HG02610 (cell line): ENCODE data around the gene ASMTL.
"Not testable (repeated sequence)": the region's sequence is repeated elsewhere in the genome, so short reads cannot be mapped to it uniquely, and the experiment has no call there.

Experiments used
- ATAC-seq: cut with Tn5 transposase; IDR thresholded peaks from one replicate; pipeline ENCODE4 v1.9.1; 2021; ENCODE audit warnings: mild to moderate bottlenecking, moderate library complexity; ENCODE audit not compliant: unreplicated experiment

The ASMTL gene, protein sequence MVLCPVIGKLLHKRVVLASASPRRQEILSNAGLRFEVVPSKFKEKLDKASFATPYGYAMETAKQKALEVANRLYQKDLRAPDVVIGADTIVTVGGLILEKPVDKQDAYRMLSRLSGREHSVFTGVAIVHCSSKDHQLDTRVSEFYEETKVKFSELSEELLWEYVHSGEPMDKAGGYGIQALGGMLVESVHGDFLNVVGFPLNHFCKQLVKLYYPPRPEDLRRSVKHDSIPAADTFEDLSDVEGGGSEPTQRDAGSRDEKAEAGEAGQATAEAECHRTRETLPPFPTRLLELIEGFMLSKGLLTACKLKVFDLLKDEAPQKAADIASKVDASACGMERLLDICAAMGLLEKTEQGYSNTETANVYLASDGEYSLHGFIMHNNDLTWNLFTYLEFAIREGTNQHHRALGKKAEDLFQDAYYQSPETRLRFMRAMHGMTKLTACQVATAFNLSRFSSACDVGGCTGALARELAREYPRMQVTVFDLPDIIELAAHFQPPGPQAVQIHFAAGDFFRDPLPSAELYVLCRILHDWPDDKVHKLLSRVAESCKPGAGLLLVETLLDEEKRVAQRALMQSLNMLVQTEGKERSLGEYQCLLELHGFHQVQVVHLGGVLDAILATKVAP

DNA sequence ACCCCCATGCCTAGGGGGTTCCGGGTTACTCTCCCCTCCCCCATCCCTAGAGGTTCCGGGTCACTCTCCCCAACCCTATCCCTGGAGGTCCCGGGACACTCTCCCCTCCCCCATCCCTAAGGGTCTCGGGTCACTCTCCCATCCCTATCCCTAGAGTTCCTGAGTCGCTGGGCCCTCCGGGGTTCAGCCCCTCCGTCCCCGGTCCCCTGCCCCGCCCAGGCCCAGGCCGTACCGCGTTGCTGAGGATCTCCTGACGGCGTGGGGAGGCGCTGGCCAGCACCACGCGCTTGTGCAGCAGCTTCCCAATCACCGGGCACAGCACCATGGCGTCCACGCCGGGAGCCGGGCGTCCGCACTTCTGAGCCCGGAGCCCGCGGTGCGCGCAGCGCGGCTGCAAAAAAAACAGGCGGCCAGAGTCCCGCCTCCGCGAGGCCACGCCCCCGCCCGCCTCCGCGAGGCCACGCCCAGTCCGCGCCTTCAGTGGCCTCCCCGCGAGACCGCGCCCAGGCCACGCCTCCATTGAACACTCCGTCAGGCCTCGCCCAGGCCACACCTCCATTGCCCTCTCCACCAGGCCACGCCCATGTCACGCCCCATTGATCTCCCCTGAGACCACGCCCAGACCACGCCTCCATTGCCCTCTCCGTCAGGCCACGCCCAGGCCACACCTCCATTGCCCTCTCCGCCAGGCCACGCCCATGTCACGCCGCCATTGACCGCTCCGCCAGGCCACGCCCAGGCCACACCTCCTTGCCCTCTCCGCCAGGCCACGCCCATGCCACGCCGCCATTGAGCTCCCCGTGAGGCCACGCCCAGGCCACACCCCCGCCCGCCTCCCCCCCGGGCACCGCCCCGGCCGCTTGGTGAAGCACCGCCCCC, at the start of gene ASMTL:
Gene ASMTL (minus strand): TSS at position 394 of the 879 bp plus-strand sequence. CDS start 69 bp downstream, at position 325.
- peak; percentile 71 for ATAC-seq

- ATAC-seq, result peak; percentile 37
These were observed 49.5 kb upstream of the ASMTL start for GRCh38 chrX:1502241-1502640.

- ATAC-seq, result peak; percentile 63
These were observed 48.3 kb upstream of the ASMTL start for GRCh38 chrX:1500701-1501624.

GRCh38 chrX:1496076-1496475, 43.4 kb upstream of the ASMTL start:
- ATAC-seq, result no peak

GRCh38 chrX:1493877-1494510, 41.3 kb upstream of the ASMTL start:
- peak; percentile 70 for ATAC-seq

DNA sequence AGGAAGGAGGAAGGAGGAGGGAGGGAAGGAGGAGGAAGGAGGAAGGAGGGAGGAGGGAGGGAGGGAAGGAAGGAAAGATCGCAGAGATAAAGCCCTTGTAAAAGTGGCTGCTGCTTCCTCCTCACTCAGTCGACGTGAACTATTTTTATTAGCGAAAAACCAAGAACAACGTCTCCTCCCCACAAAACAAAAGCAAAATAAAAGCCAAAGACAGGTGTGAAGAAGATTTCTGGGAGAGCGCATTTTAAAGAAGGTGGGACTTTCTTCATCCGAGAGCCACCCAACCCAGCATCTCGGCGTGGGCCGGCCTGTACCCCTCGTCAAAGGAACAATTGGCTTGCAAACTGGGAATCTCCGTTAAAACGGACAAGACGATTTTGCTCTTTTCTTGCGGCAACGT, 40.7 kb upstream of the ASMTL start:
- no peak for ATAC-seq

DNA sequence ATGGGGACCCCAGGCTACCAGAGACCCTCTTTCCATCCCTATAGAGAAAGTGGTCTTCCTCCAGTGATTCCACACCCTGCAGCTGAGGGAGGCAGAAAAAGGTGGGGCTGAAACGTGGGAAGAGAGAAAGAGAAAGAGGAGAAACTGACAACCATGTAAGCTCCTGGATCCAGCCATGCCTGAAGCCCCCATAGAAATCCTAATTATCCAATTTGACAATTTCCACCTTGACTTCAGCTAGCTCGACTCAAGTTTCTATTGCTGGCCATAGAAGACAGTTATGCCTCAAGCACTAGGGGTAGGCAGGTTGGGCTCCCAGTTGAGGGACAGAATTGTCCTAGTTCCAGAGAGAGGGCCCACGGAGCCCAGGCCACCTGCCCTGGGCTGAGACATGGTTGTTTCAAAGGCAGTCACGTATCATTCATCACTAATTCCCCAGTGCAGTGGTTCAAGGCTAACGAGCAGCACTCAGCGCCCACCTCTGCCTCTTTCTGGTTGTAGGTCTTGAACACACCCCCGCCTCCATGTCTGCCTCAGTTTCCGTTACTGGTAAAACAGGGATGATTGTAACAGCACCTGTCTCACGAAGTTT, 39.8 kb upstream of the ASMTL start:
- no peak for ATAC-seq

- ATAC-seq, result peak; percentile 79
These were observed 39.2 kb upstream of the ASMTL start for GRCh38 chrX:1491851-1492349.

DNA sequence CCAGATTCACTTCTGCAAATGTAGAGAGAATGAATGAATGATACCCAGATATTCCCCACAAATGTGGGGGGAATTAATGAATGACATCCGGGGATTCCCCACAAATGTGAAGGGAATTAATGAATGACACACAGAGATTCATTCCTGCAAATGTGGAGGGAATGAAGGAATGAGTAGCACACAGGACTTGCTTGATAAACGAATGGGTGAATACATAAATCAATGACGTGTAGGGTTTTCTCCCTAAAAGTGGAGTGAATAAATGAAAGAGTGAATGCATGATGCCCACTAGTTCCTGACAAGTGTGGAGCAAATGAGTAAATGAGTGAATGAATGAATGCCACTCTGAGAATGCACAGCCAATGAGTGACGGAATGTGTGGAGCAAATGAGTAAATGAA, 38.5 kb upstream of the ASMTL start:
- not testable (repeated sequence) for ATAC-seq

GRCh38 chrX:1490723-1491122, 38.0 kb upstream of the ASMTL start:
- not testable (repeated sequence) for ATAC-seq

GRCh38 chrX:1489354-1489753, 36.6 kb upstream of the ASMTL start:
- not testable (repeated sequence) for ATAC-seq

DNA sequence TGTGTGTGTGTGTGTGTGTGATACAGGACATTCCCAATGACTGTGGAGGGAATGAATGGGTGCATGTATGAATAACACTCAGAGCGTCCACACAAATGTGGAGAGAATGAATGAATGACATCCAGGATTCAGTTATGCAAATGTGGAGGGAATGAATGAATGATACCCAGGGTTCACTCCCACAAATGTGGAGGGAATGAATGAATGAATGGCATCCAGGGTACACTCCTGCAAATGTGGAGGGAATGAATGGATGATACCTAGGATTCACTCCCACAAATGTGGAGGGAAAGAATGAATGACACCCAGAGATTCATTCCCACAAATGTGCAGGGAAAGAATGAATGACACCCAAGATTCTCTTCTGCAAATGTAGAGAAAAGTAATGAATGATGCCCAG, 36.0 kb upstream of the ASMTL start:
- ATAC-seq, result no peak

DNA sequence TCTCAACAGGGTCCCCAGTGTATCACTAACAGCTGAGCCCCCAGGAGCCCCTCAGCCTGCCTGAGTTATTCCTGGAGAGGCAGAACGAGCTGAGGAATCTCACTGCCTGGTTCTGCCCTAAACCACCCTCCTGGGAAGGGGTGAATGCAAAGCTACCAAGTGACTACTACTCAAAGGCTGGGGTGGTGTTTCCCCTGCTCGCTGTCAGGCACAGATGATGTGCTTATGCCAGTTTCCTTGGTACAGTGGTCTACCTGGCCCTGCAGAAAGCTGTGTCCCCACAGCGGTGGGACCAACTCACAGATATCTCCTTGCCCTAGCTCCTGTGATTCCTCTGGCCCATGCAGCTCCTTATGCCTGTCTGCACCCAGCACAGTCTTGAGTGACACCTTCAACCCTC, 35.4 kb upstream of the ASMTL start:
- no peak for ATAC-seq

GRCh38 chrX:1487401-1487800, 34.7 kb upstream of the ASMTL start:
- no peak for ATAC-seq

DNA sequence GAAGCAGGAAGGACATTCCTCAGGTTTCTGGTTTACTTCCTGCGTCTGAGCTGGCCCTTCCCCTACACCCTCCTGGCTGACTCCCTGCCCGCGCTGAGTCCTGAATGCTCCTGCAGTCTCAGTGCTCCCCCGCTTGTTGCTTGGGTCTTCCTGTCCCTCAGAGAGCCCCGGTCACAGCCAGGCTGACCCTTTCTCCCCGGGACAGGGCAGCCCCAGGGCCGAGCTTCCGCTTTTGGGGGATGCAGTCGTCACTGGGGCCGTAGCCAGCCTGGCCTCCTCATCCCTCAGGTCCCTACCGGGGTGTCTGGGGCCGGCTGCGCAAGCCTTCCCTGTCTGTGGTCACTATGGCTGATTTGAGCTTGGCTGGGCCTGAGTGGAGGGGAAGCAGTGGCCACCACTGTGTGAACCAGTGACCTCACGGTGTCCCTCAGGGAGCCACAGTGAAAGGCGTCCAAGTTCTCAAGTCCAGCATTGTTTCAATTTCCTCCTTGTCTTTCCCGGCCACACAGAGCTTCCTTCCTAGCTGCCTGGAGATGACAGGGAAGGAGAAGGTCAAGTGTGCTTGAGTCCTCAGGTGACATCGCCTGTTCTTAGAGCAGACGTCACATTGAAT, 34.1 kb upstream of the ASMTL start:
- ATAC-seq, result no peak

- ATAC-seq, result no peak
These were observed 33.5 kb upstream of the ASMTL start for GRCh38 chrX:1486177-1486576.

DNA sequence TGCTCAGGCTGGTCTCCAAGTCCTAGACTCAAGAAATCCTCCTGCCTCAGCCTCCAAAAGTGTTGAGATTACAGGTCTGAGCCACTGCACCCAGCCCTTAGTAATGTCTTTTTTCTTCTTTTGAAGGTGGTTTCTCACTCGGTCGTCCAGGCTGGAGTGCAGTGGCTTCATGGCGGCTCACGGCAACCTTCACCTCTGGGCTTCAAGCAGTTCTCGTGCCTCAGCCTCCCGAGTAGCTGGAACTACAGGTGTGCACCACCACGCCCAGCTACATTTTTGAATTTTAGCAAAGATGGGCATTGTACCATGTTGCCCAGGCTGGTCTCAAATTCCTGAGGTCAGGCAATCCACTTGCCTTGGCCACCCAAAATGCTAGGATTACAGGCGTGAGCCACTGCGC, 32.3 kb upstream of the ASMTL start:
- ATAC-seq, result no peak

GRCh38 chrX:1484638-1485019, 31.9 kb upstream of the ASMTL start:
- ATAC-seq, result peak; percentile 11
